GM12872 (cell line): ENCODE results near the gene PPIF.

ENCODE experiments used
- TF ChIP-seq, protein P1 (sequence below): IDR thresholded peaks from 3 replicates; pipeline ENCODE4 v1.5.1; 2011; ENCODE audit warnings: low read depth, mild to moderate bottlenecking, low read length, moderate library complexity; ENCODE audit not compliant: insufficient read depth

The PPIF gene

DNA sequence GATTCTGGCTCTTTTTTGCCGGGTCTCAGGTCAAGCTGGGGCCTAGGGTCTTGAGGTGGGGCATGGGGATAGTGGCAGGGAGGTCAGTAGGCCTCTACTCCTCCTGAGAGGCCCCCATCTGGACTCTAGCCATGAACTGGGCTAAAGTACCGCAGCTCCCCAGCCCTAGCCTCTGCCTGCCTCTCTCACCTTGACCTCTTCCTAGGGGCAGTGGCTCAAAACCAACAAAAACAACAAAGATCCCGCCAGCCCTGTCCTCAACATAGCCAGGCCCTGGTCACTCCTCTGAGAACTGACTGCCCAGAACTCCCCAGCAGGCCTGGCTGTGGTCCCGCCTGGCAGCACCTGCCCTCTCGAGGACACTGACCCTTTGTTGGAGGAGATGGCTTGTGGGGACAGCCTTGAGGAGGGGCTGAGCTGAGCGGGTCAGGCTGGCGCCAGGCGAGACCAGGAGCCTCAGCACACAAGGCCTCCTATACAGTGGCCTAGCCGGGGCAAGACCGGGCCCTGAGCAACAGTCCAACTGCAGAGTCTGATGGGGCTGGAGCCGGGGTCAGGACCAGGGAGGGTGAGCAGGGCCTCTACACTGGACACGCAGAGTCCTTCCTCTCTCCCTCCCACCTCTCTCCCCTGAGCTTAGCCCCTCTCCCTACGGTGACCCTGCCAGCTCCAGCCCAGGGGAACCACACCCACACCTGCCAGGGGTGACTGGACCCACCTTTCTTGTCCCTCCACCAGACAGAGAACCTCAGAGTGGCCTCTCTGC lies 11.6 kb upstream of the PPIF start:
- TF ChIP-seq, protein P1, sequence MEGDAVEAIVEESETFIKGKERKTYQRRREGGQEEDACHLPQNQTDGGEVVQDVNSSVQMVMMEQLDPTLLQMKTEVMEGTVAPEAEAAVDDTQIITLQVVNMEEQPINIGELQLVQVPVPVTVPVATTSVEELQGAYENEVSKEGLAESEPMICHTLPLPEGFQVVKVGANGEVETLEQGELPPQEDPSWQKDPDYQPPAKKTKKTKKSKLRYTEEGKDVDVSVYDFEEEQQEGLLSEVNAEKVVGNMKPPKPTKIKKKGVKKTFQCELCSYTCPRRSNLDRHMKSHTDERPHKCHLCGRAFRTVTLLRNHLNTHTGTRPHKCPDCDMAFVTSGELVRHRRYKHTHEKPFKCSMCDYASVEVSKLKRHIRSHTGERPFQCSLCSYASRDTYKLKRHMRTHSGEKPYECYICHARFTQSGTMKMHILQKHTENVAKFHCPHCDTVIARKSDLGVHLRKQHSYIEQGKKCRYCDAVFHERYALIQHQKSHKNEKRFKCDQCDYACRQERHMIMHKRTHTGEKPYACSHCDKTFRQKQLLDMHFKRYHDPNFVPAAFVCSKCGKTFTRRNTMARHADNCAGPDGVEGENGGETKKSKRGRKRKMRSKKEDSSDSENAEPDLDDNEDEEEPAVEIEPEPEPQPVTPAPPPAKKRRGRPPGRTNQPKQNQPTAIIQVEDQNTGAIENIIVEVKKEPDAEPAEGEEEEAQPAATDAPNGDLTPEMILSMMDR = no peak

GRCh38 chr10:79336276-79336675 lies 11.0 kb upstream of the PPIF start:
- TF ChIP-seq, protein P1 = no peak

DNA sequence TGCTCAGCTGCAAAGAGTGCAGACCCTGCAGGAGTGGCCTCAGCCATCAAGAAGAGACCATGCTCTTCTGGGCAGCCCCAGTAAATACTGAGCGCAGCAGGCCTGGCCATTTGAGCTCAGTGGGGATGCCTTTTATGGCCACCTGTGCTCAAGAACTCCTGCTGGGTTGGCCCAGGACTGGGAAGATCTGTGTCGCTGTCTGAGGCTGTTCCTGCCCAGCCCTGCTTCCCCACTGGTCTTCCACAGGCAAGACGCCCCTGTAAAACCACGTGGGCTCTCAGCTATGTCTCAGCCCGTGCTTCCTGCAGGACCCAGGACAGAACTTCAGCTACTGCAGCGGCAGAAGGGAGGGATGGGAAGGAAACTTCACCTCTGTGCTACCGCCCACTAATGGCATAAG lies 10.5 kb upstream of the PPIF start:
- TF ChIP-seq, protein P1 = no peak

DNA sequence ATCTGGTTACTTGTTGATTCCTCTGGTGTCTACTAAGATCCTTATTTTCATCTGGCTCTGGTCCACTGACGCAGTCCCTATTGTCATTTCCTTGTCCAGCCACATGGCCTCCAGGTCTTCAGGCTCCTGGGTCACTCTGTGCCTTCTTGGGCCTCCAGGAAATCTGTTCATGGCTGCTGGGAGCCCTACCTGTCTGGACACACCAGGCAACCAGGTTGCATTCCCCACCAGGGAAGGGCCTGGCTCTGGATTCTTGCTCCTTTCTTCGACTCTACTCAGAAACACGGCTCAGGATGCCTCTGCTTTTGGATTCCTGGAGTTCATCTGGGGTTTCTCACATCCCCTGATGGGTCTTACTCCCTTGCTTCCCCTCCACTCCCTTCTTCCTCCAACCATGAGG lies 8.0 kb upstream of the PPIF start:
- TF ChIP-seq, protein P1 = no peak

DNA sequence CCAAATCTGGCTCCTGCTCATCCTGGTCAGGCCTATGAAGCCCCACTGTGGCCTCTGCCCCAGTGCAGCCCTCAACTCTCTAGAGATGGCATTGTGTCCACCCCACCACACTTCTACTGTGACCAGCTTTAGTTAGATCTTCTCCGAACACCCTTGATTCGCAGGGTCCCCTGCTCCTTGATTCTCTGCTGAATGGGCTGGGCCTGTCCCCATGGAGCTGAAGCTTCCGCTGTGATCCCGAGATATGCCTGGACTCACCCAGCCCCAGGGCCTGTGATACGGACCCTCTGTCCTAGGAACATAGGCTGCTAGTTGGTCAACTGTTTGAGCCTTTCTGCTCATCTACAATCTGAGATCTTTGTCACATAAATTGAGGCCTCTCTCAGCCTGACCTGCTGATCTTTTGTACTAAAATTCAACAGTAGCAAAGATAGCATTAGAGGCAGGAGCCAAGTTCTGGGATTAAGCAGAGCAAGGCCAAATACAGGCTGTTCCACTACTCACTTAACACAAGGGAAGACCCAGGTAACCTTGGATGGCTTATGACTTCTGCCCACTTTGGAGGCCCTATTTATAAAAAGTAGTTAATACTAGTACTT lies 6.5 kb upstream of the PPIF start:
- TF ChIP-seq, protein P1 = no peak

DNA sequence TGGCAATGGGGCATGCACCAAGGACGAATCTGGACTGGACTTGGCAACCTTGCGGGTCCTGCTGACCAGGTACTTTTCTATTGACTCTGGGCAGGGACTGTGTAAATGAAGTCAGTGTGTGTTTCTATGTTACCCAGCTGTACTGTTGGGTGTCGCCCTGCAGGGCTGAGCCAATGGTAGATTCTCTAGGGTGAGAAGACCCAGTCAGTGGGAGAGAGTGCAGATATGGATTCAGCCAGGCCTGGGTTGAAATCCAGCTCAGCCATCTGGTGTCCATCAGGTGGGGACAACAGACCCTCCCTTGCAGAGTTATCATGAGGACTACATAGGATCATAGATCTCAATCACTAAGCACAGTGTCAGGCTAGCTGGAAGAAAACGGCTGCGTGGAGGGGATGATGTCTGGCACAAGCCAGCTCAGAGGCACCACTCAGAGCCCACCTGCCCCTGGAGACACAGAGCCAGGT lies 4.9 kb upstream of the PPIF start:
- TF ChIP-seq, protein P1 = no peak

GRCh38 chr10:79342811-79343561 lies 4.3 kb upstream of the PPIF start:
- TF ChIP-seq, protein P1 = no peak
